Activated naive CD8-positive, alpha-beta T cell treated with anti-CD3 and anti-CD28 coated beads, Interleukin-2, amount 50 U/mL, for 24 hours (primary cell): ENCODE results near the gene PHF23.

Source experiments
- ATAC-seq: fragments of 150-1000 bp; cut with Tn5 transposase; one replicate; pipeline ENCODE4 v1.10.0; 2021
- DNase-seq: peaks from one replicate; pipeline ENCODE4 v3.0.0; 2021
- H3K27ac Mint-ChIP-seq: one replicate; pipeline ENCODE4 v1.8.0; 2021; ENCODE audit warnings: mild to moderate bottlenecking, mixed read lengths
- H3K27me3 Mint-ChIP-seq: one replicate; pipeline ENCODE4 v1.8.0; 2021; ENCODE audit warnings: mixed read lengths
- H3K36me3 Mint-ChIP-seq: one replicate; pipeline ENCODE4 v1.8.0; 2021; ENCODE audit warnings: low read depth, mixed read lengths
- H3K4me1 Mint-ChIP-seq: one replicate; pipeline ENCODE4 v1.8.0; 2021; ENCODE audit warnings: mixed read lengths
- H3K4me3 Mint-ChIP-seq: one replicate; pipeline ENCODE4 v1.8.0; 2021; ENCODE audit warnings: mild to moderate bottlenecking, moderate library complexity, mixed read lengths
- H3K9me3 Mint-ChIP-seq: one replicate; pipeline ENCODE4 v1.8.0; 2021; ENCODE audit warnings: mixed read lengths

Gene PHF23

DNA sequence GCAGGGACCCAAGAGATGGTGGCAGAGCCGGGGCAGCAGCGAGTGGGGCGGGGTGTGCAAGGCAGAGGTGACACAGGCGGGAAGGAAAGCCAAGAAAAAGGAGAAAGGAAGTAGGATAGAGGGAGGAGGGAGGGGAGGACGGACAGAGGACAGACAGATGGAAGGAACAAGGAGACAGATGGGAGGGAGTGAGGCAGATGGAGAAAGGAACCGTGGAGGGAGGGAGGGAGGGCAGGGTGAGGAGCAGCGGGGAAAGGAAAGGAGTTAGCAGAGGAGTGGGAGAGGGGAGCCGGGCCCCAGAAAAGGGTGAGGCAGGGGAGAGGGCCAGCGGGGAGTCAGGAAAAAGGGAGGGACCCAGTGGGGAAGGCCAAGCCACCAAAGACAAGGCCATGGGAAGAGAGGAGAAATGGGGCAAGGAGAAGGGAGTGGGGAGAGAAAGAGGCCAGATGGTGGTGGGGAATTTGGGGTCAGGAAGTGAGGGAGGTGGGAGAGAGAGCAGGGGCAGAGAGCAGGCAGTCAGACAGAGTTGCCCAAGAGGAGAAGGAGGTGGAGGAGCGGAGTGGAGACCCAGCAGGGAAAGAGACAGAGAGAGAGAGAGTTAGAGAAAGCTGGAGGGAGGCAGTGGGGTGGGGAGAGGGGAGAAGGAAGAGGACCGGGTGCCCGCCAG is 46.9 kb downstream of the PHF23 start:
- no peak overlapping the region for H3K4me3 Mint-ChIP-seq
- H3K27me3 Mint-ChIP-seq: no peaks in the 10 kb centered on the region
- ATAC-seq: no peak
- H3K36me3 Mint-ChIP-seq: no peaks in the 10 kb centered on the region
- H3K27ac Mint-ChIP-seq: no peak overlapping the region
- no peaks in the 10 kb centered on the region for H3K9me3 Mint-ChIP-seq
- no peak for DNase-seq
- H3K4me1 Mint-ChIP-seq: no peaks in the 10 kb centered on the region

DNA sequence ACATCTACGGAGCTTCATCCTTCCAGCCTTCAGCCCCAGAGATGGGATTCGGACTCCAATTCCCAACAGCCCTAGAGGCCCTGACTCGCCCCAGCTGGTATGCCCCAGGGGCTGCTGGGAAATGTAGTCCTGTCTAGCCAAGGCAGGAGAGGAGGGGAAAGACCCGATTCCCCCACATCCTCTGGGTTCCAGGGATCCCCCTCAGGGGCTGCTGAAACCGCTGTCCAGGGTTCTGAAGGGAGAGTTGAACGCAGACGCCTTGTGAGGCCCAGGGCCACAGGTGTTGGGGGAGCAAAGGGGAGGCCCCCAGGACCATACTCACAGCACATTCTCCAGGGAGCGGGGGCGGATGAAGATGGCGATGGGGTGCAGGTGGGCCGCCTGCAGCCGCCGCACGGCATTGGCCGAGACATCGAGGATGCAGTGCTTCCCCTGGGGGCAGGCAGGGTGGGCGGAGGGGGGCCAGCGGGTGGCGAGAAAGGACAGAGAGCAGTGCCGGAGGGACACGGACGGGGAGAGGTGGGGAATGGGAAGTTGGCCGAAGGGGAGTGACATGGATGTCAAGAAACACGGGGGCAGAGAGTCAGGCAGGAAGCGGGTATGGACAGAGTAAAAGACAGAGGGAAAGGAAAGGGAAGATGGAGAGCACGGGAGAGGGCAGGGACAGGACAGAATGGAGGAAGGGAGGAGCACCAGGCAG is 47.5 kb downstream of the PHF23 start:
- no peaks in the 10 kb centered on the region for H3K27me3 Mint-ChIP-seq
- H3K4me3 Mint-ChIP-seq: no peak overlapping the region
- DNase-seq (peak; percentile 39), ATAC-seq (peak; percentile 67)
- H3K36me3 Mint-ChIP-seq: no peaks in the 10 kb centered on the region
- H3K27ac Mint-ChIP-seq: no peak overlapping the region
- no peaks in the 10 kb centered on the region for H3K9me3 Mint-ChIP-seq
- H3K4me1 Mint-ChIP-seq: no peaks in the 10 kb centered on the region

DNA sequence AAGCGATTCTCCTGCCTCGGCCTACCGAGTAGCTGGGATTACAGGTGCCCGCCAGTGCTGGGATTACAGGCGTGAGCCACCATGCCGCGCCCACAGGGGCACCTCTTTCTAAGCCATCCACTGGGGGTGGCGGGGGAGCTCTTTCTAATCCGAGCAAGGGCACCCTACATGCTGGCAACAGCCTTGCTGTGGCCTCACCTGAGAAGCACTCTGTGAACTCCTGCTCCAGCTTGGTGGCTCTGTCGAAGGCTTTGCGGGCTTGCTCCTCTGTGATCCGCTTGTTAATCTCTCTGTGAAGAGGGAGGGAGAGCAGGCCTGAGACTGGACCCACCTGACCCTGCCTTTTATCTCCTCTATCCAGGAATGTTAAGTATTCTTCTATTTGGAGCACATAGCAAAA is 48.2 kb downstream of the PHF23 start:
- Mint-ChIP-seq H3K4me1 (no peaks in the 10 kb centered on the region), H3K4me3 (no peak overlapping the region), H3K9me3 (no peaks in the 10 kb centered on the region), H3K27me3 (no peaks in the 10 kb centered on the region), H3K27ac (no peak overlapping the region), H3K36me3 (no peaks in the 10 kb centered on the region)
- no peak for DNase-seq
- no peak for ATAC-seq

DNA sequence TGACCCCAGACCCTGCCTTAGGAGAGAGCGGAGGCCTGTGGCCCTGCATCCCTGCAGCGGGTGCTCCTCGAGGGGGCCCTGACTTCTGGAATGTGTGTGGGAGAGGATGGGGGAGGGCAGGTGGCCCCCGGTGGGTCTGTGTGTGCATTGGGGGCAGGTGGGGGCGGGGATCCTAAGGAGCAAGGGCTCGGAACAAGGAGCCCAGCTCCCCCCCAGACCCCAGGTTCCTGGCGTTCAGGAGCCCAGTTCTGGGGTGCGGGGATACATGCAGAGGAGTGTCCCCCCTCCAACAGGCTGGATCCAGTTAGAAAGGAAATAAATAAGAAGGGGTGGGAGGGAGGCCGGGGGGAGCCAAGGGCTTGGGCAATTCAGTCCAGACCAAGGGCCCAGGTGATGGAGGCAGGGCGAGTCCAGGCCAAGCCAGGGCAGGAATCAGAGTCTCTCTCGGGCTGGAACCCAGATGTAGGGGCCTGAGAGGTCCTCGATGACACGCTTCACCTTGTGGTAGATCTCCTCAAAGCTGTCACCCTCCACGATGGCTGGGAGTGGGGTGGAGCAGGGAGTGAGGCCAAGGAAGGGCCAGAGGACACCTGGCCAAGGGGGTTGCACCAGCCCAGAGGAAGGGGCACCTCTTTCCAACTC is 48.9 kb downstream of the PHF23 start:
- Mint-ChIP-seq H3K9me3 (no peaks in the 10 kb centered on the region), H3K27me3 (no peaks in the 10 kb centered on the region), H3K27ac (no peak overlapping the region), H3K36me3 (no peaks in the 10 kb centered on the region), H3K4me3 (no peak overlapping the region), H3K4me1 (no peaks in the 10 kb centered on the region)
- ATAC-seq: no peak
- no peak for DNase-seq

DNA sequence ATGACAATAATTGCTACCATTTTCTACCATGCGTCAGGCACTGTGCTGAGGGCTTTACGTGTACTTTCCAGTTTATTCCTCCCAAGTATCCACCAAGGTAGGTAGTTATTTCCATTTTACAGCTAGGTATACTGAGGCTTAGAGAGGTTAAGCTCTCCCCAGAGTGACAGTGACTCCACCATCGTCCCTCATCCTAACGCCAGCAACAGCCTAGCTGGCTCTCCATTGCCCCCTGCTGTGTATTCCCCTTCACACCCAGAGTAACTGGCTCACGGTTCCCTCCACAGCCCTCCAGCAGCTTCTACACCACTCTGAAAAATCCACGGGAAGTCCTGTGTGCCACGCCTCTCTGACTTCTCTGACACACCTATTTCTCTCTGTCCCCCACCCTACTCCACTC is 53.0 kb downstream of the PHF23 start:
- no peaks in the 10 kb centered on the region for H3K4me1 Mint-ChIP-seq
- ATAC-seq (no peak), DNase-seq (no peak)
- no peaks in the 10 kb centered on the region for H3K9me3 Mint-ChIP-seq
- H3K27ac Mint-ChIP-seq: no peak overlapping the region
- H3K27me3 Mint-ChIP-seq: no peaks in the 10 kb centered on the region
- H3K36me3 Mint-ChIP-seq: no peaks in the 10 kb centered on the region
- no peak overlapping the region for H3K4me3 Mint-ChIP-seq
